HG02970 (cell line): ENCODE data around the gene UIMC1.
"Not testable (repeated sequence)": the region's sequence is repeated elsewhere in the genome, so short reads cannot be mapped to it uniquely, and the experiment has no call there.

Source experiments
- ATAC-seq: cut with Tn5 transposase; IDR thresholded peaks from one replicate; pipeline ENCODE4 v1.9.1; 2021; ENCODE audit warnings: mild to moderate bottlenecking, moderate library complexity, moderate number of reproducible peaks; ENCODE audit not compliant: unreplicated experiment, low FRiP score

UIMC1 gene

DNA sequence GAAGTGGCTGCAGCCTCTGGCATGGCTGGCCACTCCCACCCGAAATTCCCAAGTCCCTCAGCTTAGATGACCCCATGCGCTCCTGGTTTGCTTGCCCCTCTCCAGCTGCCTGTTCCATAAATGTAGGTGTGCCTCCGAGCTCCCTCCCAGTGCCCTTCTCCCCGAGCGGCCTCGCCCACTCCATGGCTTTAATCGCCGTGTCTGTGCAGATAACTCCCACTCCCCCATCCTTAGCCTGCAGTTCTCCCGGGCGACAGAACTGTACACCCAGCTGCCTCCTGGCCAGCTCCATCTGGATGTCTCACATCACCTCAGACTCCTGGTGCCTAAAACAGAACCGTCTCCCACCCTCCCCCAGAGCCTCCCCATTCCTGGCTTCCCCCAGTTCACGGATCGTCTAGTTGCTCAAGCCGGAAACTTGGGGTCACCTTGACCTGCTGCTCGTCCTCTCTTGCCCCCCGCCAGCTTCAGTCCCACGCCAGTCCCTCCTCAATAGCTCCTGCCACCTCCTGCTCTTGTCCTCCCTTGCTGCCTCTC lies 131.5 kb downstream of the UIMC1 start:
- ATAC-seq, result no peak

DNA sequence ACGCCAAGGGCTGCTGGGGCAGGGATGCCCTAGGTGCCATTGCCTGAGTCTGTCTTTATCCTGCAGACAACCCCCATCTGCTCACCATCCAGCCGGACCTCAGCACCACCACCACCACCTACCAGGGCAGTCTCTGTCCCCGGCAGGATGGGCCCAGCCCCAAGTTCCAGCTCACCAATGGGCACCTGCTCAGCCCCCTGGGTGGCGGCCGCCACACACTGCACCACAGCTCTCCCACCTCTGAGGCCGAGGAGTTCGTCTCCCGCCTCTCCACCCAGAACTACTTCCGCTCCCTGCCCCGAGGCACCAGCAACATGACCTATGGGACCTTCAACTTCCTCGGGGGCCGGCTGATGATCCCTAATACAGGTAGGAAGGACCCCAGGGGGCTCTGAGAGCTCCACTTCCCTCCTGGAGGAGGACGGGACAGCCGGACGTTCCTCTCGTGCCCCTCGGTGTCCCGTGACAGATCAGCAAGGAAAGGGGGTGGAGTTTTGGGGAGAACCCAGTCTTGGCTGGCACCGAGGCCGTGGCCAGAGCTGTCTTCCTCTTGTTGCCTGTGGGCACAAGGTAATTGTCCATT lies 132.3 kb downstream of the UIMC1 start:
- no peak for ATAC-seq

DNA sequence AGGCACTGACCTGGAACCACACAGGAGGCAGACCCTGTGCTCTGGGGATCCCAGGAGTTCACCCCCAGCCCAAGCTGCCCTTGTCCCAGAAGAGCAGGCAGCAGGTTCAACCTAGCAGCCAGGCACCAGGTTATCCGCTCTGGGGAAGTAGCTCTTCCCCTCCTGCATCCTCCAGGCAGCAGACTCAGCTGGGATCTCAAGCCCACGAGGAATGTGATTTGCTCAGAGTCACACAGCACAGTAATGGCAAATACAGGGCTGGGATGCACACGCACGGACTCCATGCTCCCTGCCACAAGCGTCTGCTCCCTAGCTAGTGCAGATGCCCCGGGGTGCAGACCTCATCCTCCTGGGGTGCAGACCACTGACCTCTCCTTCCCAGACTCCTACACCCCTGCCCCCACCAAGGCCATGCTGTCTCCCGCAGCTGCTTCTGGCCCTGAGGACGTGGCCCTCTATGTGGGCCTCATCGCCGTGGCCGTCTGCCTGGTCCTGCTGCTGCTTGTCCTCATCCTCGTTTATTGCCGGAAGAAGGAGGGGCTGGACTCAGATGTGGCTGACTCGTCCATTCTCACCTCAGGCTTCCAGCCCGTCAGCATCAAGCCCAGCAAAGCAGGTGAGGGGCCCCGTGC lies 132.9 kb downstream of the UIMC1 start:
- no peak for ATAC-seq

DNA sequence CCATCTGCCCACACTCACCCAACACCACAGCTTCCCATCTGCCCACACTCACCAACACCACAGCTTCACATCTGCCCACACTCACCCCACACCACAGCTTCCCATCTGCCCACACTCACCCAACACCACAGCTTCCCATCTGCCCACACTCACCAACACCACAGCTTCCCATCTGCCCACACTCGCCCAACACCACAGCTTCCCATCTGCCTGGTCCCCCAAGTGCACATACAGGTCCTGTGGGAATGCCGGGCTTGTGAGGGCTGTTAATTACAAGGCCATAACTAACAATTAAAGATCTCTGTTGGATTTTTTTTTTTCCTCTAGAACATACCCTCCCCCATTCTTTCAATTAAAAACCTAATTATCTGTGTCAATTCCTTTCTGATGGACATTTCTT lies 133.6 kb downstream of the UIMC1 start:
- not testable (repeated sequence) for ATAC-seq

DNA sequence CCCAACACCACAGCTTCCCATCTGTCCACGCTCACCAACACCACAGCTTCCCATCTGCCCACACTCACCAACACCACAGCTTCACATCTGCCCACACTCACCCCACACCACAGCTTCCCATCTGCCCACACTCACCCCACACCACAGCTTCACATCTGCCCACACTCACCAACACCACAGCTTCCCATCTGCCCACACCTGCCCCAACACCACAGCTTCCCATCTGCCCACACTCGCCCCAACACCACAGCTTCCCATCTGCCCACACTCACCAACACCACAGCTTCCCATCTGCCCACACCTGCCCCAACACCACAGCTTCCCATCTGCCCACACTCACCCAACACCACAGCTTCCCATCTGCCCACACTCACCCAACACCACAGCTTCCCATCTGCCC lies 134.0 kb downstream of the UIMC1 start:
- ATAC-seq, result not testable (repeated sequence)

DNA sequence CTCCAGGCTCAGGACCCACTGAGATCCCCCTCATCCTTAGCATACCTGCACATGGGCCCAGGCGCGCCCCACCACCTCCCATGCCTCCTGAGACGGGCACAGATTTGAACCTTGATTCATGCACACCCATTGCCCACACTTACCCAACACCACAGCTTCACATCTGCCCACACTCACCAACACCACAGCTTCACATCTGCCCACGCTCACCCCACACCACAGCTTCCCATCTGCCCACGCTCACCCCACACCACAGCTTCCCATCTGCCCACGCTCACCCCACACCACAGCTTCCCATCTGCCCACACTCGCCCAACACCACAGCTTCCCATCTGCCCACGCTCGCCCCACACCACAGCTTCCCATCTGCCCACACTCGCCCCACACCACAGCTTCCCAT lies 135.9 kb downstream of the UIMC1 start:
- ATAC-seq, result not testable (repeated sequence)

DNA sequence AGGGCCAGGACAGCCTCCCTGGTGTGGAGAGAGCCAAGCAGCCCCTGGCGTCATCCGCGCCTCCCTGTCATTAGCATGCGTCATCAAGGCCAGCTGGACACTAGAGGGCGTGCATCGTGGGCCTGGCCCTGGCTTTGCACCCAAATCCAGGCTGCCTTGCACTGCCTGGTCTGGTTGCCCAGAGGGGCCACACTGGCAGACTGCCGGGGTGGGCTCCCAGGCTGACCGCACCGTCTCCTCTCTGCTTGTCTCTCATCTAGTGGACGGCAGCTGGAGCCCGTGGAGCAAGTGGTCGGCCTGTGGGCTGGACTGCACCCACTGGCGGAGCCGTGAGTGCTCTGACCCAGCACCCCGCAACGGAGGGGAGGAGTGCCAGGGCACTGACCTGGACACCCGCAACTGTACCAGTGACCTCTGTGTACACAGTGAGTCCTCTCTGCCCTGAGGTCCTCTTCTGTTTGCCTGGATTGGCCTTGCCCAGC lies 136.4 kb downstream of the UIMC1 start:
- no peak for ATAC-seq

DNA sequence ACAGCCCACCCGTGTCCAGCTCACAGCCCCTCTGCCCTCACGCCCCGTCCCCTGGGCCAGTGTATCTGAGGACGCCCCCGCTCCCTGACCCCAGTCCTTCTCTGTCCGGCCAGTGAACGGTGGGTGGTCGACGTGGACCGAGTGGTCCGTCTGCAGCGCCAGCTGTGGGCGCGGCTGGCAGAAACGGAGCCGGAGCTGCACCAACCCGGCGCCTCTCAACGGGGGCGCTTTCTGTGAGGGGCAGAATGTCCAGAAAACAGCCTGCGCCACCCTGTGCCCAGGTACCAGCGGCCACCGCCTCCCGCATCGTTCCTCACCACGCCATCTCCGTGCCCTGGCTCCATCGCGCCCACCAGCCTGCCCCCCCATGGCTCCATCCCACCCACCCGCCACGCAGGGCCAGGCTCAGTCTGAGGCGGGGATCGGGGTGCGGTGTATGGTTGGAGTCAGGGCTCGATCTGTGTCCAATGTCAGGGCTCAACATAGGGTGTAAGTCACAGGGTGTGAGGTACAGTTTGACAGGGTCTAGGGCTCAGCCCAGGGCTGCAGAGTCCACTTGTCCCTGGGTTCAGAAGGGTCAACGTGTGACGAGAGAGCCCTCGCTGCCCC lies 137.0 kb downstream of the UIMC1 start:
- ATAC-seq, result no peak

DNA sequence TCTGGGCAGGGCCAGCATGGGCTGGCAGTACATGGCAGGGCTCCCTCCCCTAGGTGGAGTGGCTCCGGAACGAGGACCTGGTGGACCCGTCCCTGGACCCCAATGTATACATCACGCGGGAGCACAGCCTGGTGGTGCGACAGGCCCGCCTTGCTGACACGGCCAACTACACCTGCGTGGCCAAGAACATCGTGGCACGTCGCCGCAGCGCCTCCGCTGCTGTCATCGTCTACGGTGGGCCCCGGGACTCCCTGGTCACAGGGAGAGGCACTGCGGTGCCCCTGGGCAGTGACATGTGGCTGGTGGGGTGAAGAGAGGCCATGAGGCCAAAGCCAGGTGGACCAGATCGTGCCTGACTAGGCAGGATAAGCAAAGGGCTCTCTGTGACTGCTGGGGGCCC lies 137.8 kb downstream of the UIMC1 start:
- no peak for ATAC-seq

DNA sequence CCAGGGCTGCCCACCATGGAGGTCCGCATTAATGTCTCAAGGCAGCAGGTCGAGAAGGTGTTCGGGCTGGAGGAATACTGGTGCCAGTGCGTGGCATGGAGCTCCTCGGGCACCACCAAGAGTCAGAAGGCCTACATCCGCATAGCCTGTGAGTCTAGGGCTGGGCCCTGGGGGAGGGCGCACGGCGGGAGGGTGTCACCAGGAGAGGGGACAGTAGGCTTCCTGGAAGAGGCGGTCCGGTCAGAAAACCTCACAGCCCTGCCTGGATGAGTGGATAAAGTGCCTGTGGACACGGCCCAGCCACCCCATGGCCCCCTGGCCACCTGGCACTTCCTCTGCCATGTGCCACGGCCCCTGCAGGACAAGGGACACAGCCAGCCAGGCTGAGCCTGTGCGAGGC lies 138.5 kb downstream of the UIMC1 start:
- no peak for ATAC-seq

DNA sequence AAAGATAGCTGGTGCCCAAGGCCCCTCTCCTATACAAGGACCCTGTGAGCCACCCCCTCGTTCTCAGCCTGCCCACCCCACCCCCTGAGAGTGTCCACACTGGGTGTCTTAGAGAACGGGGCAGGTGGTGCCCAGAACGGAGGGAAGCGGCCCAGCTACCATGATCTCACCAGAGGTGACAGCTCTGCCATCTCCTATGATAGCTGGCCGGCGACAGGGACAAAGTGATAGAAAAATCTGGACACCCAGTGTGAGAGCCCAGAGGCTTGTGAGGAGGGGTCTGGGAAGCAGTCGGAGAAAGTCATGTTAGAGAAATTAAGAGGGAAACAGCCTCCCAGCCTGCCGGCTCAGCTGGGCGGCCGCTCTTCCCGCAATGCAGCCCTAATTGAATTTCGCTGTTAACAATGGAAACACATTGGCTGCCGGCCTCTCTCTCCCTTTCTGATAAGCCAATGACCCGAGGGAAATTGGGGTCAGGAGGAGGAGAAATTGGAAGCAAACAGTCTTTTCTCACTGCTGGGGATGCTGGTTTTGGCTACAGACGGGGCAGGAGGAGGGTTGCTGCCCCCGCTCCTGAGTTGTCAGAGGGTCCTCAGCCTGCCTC lies 139.8 kb downstream of the UIMC1 start:
- no peak for ATAC-seq

DNA sequence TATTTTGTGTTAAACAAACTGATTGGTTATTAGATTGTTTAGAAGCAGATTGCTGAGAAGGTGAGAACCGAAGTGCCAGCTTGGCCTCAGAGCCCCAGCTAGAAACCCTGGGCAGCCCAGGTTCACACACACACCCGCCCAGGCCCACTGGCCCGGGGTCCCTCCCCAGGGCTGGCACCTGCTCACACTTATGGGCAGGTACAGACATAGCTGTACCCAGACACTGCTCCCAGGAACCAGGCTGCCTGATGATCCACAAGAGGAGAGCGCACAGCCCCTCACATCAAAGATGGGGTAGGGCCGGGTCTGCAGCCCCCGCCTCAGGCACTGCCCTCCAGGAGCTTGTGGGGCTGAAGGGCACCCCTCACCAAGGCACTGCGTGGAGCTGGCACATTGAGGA lies 140.6 kb downstream of the UIMC1 start:
- no peak for ATAC-seq

DNA sequence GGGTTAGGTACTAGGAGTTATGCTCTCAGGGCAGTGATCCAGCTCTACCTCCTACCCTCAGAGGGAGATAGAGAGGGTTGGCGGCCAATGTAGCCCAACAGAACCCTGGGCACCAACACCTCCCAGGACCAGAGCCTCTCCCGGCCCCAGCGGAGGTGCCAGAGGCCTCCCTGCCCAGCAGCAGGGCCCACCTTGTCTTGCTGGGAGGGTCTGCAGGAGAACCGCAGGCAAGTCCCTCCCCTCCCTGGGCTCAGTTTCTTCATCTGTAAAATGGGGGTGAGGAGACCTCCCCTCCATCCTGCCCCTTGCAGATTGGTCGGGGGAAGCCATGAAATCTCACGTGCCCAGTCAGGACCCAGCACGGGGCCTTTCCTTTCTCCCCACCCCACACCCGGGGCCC lies 141.8 kb downstream of the UIMC1 start:
- ATAC-seq, result no peak

DNA sequence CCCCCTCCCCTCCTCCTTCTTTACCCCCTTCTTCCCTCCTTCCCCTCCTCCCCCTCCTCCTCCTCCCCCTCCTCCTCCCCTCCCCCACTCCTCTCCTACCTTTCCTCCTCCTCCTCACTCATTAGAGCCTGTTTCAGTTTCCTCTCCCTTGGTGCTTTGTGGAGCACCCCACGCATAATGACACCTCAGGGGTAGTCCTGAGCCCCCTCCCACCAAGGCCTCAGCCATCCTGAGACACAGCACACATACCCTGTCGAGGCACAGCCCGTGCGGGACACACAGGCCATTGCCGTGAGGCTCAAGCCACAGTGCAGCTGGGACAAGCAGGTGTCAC lies 142.8 kb downstream of the UIMC1 start:
- ATAC-seq, result no peak

DNA sequence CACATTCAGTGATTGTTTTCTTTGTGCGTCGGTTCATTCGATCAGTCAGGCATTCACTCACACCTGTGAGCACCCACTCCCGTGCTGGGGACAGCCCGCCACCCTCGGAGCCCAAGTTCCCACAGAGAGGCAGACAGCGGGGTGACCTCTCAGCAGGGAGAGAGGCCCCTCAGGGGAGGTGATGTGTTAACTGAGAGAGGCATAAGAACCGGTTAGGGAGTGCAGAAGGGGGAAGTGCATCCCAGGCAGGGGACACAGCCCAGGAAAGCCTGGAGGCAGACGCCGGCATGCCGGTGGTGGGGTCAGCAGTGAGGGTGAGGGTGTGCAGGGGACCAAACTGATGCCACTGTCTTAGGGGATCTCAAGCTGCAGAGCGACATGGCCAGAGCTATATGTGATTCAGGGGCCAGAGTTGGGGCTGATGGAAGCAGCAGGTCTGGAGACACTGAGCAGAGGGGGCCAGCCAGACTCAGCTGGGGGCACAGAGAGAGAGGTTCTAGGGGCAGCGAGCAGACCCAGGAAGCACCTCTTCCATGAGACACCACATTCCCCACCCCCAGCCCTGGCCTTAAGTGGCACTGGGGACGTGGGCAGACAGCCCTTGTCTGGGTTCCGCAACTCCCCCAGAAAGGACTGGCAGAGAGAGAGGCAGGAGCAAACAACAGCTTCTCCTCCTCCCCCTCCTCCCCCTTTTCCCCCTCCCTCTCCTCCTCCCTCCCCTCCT lies 143.4 kb downstream of the UIMC1 start:
- ATAC-seq, result no peak

DNA sequence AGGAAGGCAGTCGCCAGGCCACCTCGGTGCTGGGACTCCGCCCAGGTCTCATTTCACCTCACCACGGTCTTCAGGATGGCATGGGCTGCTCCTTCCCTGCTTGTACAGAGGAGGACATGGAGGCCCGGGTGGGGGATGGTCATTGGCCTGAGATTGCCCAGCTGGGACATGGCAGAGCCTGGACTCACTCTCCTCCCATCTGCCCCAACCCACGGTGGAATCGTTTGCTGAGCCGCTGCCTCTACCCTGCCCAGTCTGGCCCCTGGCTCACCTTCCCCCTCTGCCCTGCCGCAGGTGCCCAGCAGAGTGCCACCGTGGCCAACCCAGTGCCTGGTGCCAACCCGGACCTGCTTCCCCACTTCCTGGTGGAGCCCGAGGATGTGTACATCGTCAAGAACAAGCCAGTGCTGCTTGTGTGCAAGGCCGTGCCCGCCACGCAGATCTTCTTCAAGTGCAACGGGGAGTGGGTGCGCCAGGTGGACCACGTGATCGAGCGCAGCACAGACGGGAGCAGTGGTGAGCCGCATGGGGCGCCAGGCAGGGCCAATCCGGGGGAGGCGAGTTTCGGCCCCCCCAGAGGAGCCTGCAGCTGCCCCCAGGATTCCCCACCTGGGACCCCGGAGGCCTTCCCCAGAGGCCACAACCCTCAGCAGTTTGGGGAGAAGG lies 144.1 kb downstream of the UIMC1 start:
- no peak for ATAC-seq

DNA sequence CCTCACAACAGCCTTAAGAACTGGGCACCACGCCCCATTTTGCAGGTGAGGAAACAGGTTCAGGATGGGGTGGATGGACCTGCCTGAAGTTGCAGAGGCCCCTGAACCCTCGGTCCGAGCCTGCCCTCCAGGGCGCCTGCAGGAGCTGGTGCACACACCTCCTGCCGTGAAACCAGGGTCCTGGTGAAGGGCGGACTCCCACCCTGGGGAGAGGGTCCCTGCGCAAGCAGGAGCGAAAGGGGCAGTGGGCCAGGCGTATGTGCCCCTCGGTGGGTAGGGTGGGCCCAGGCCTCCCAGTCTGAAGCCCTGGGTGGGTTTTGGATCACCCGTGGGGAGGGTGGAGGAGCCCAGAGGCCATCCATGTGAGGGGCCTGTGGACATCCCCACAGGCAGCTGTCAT lies 145.3 kb downstream of the UIMC1 start:
- ATAC-seq, result no peak

DNA sequence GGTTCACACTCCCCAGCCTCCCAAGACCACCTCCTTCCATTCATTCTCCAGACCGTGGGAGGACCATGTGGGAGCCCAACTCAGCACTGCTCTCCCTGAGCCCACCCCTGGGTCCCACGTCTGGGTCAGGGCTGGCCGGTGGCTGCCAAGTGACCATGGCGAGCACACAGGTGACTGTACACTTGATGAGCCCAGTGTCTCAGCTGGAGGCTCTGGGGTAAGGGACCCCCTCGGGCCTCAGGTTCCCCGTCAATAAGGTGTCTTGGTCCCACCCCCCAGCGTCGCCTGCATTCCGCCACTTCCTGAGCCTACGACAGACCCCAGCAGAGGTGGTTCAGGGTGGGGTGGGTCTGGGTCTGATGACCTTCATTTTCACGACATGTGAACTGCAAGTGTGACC lies 146.2 kb downstream of the UIMC1 start:
- ATAC-seq, result no peak

DNA sequence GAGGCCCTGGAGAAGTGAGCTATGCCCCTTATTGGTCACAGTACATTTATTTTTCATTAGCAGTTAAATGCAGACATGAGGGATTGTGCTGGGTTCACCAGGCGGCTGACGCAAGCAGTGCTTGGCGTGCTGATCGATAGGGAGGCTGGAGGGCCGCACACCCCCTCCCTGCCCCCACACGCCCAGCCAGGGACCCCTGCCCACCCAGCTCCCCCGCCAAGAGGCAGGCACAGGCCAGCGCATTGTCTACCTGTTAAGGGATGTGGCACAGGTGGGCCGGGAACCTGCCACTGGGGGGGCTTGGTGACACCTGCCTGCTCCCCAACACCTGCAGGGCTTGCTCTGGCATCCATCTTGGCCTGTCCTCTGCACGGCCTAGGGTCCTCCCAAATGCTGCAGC lies 146.7 kb downstream of the UIMC1 start:
- no peak for ATAC-seq

DNA sequence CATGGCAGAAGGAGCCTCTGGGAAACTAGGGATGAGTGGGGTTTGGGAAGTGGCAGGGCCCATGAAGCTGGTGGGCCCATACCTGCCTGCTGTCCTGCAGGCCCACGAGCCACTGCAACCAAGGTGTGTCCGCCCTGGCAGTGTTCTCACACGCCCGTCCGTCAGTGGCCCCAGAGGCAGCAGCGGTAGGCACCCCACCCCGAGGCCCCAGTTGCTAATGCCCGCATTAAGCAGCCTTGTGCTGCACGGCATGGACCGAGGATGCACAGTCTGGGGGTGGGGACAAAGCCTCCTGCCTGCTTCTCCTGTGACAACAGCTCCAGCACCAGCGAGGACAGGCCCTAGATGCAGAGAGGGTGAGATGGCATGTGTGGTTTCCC lies 148.7 kb downstream of the UIMC1 start:
- no peak for ATAC-seq
